Spinal cord (tissue), 10 donors: ENCODE data around the gene MS4A1. TPM values are rescaled to one million over a fixed set of nuclear protein-coding genes. Genes with fewer than 3 reads are reported as not detected.
A peak's percentile ranks its signal among the peaks of the same experiment; 100 is the strongest.
"Not testable (repeated sequence)": the region's sequence is repeated elsewhere in the genome, so short reads cannot be mapped to it uniquely, and the experiment has no call there.

ENCODE experiments used
- DNase-seq, 6 donors: peaks; one replicate each; pipeline versions ENCODE4 v3.0.0 to v3.0.0-alpha.2; 2013 to 2015; ENCODE audit warnings: low spot score in 6 of 6, low read depth in 4 of 6
- H3K27ac ChIP-seq: one replicate; pipeline ENCODE4 v1.5.1; 2013; ENCODE audit warnings: low read depth, low read length, control low read depth
- H3K27me3 ChIP-seq: one replicate; pipeline ENCODE4 v1.6.1; 2013; ENCODE audit warnings: low read length; ENCODE audit not compliant: control insufficient read depth, insufficient read depth
- H3K36me3 ChIP-seq: one replicate; pipeline ENCODE4 v1.6.1; 2013; ENCODE audit warnings: low read length; ENCODE audit not compliant: control insufficient read depth, insufficient read depth
- H3K4me1 ChIP-seq: one replicate; pipeline ENCODE4 v1.6.1; 2013; ENCODE audit warnings: low read length; ENCODE audit not compliant: control insufficient read depth, insufficient read depth
- H3K4me3 ChIP-seq: one replicate; pipeline ENCODE4 v1.5.1; 2013; ENCODE audit warnings: low read depth, low read length, control low read depth
- H3K9me3 ChIP-seq: one replicate; pipeline ENCODE4 v1.6.1; 2013; ENCODE audit warnings: low read length; ENCODE audit not compliant: control insufficient read depth, insufficient read depth
- WGBS: methylation state at CpG from one replicate; pipeline ENCODE4 v1.1.5; 2013; ENCODE audit warnings: missing lambda C conversion rate; ENCODE audit not compliant: insufficient coverage; 5-methylcytosine and 5-hydroxymethylcytosine counted together
- long read RNA-seq, 4 donors: transcript quantifications; one replicate each; lab custom pipeline, GENCODE V29; 2026
- polyA plus RNA-seq, 2 donors: library from polyadenylated mRNA; unstranded; fragments of 120-200 nt; gene quantifications; one replicate each; pipeline ENCODE4 v1.2.1, GENCODE V29; 2013; ENCODE audit not compliant: insufficient read length in 2 of 2
- total RNA-seq, 2 donors: library from RNA; depleted of rRNA in 1 of 2; stranded (reverse); fragments of 120-200 nt in 1 of 2; fragments of >200 nt in 1 of 2; gene quantifications; one replicate each; pipeline versions ENCODE4 v1.2.3 to v1.2.4, GENCODE V29; 2013 to 2014
- donor health status: healthy.

MS4A1 gene
- total RNA-seq (under 1 TPM; 0.17 to 0.99 TPM), polyA plus RNA-seq (under 1 TPM in 1 of 2 donors, not detected in 1; 0.21 TPM)
- long read RNA-seq, donor 1, partial matches to known transcripts = 0 of 1 reads
- long read RNA-seq, donor 1, other reads (novel, unspliced or antisense) = 0 of 1 reads
- long read RNA-seq, donor 2 = 0 reads
- long read RNA-seq, donor 3 = 0 reads
- long read RNA-seq, donor 4, partial matches to known transcripts = 0 of 1 reads
- long read RNA-seq, donor 4, other reads (novel, unspliced or antisense) = 0 of 1 reads

DNA sequence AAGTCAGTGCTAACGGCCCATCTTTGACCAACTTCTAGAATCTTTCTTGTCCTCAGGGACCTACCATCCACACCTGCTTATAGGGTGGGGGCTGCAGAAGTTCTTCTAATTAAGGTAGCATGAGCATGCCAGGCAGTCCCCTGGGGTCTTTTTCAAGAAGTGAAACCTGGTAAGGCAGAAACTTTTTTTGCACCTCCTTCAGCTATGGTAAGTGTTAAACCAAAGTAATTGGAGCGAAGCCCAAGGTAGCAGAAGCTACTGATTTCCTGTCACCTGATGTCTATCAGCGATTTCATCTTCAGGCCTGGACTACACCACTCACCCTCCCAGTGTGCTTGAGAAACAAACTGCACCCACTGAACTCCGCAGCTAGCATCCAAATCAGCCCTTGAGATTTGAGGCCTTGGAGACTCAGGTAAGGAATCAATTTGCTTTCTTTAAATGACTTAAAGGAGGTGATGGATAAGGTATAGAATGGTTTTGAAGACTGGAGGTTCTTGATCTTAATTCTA is at the start of gene MS4A1:
MS4A1 (plus strand) TSS at position 317 of the 512 bp plus-strand sequence. CDS start 6,528 bp downstream, outside the sequence.
- no peak for DNase-seq
- no peak within 1 kb of the TSS for H3K27ac ChIP-seq
- H3K27me3 ChIP-seq = no peaks in the 10 kb centered on the region
- H3K9me3 ChIP-seq = no peaks in the 10 kb centered on the region
- H3K4me3 ChIP-seq = no peak within 1 kb of the TSS
- WGBS = 75% methylated on average over 2 of the region's 4 CpGs
- no peaks in the 10 kb centered on the region for H3K36me3 ChIP-seq
- no peaks in the 10 kb centered on the region for H3K4me1 ChIP-seq

DNA sequence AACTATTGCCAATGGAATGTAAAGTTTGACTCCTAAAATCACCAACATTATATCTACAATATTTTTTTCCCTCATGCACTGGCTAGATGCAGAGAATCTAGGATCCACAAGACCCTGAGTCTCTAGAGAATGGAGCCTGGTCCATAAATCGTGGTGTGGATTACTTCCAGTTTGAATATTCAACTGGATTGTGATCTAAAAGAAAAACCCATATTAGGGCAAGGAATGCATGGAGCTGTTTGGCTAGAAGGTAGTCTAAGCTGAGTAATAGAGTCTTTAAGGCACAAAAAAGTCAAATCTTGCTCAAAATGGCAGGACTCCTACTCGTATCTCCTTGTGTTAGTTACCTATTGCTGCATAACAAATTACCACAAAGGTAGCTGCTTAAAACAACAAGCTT is 35.6 kb upstream of the MS4A1 start:
- DNase-seq = no peak
- no peak overlapping the region for H3K4me3 ChIP-seq
- no CpG with 5 or more reads among the region's 2 CpGs for WGBS
- no peak overlapping the region for H3K27ac ChIP-seq
- no peaks in the 10 kb centered on the region for H3K4me1 ChIP-seq
- H3K36me3 ChIP-seq = no peaks in the 10 kb centered on the region
- H3K9me3 ChIP-seq = no peaks in the 10 kb centered on the region
- no peaks in the 10 kb centered on the region for H3K27me3 ChIP-seq

DNA sequence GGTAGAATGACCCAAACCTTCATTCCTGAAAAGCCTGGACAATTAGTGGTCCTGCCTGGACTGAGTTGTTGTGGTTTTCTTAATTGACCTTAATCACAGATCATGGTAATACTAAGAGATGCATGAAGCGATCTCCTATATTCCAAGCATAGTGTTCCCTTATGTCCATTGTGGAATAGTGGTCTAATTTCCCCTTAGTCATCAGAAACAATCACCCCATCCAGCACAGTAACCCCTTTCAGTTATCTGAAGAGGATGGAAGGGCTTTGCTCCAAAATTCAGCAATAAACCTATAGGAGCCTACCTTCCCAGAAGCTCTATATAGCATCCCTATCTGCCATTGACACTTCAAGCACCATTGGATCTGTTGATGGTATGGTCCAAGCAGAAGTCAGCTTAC is 33.0 kb upstream of the MS4A1 start:
- no peaks in the 10 kb centered on the region for H3K4me1 ChIP-seq
- DNase-seq = no peak
- no peaks in the 10 kb centered on the region for H3K9me3 ChIP-seq
- H3K4me3 ChIP-seq = no peak overlapping the region
- no peak overlapping the region for H3K27ac ChIP-seq
- no peaks in the 10 kb centered on the region for H3K36me3 ChIP-seq
- H3K27me3 ChIP-seq = no peaks in the 10 kb centered on the region
- no CpG with 5 or more reads among the region's 1 CpG for WGBS

DNA sequence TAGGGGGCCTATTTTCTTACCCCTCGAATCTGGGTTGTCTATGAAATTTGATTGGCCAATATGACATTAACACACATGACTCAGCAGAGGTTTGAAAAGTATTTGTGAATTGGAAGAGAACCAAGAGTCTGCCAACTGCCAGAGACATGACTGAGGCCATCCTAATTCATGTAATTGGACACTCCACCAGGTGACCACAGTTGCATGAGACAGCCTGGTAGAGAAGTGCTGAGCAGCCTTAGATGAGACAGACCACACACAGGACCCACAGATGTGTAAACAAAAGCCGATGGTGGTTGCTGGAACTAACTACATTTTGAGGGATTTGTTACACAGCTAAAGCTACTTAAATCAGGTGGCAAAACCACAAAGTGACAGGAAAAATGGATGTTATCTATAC is 27.1 kb upstream of the MS4A1 start:
- Histone ChIP-seq H3K36me3 (no peaks in the 10 kb centered on the region), H3K4me3 (no peak overlapping the region), H3K27me3 (no peaks in the 10 kb centered on the region), H3K27ac (no peak overlapping the region), H3K4me1 (no peaks in the 10 kb centered on the region), H3K9me3 (no peaks in the 10 kb centered on the region)
- no peak for DNase-seq
- no CpG with 5 or more reads among the region's 2 CpGs for WGBS

DNA sequence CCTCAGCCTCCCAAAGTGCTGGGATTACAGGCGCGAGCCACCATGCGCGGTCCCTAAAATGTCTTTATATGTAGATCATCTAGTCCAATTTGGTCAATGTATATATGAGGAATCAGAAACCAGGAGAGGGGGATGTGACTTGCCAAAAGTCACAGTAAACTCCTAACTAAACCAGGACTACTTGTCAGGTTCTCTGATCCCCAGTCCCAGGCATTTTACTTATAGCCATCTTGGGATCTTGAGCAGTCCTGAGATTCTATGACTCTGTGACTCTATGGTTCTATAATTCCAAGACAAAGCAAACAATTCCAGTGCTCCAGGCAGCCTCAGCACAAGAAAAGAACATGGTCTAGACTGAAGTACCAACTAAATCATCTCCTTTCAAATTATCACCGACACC is 26.4 kb upstream of the MS4A1 start, which contains the start of gene MS4A5:
MS4A5 (plus strand) TSS at position 301 of the 400 bp plus-strand sequence. CDS start 103 bp downstream, outside the sequence.
- H3K36me3 ChIP-seq = no peaks in the 10 kb centered on the region
- no peak within 1 kb of the TSS for H3K27ac ChIP-seq
- H3K4me1 ChIP-seq = no peaks in the 10 kb centered on the region
- H3K9me3 ChIP-seq = no peaks in the 10 kb centered on the region
- 91% methylated on average over 1 of the region's 5 CpGs for WGBS
- H3K4me3 ChIP-seq = no peak within 1 kb of the TSS
- DNase-seq = no peak
- H3K27me3 ChIP-seq = no peaks in the 10 kb centered on the region

DNA sequence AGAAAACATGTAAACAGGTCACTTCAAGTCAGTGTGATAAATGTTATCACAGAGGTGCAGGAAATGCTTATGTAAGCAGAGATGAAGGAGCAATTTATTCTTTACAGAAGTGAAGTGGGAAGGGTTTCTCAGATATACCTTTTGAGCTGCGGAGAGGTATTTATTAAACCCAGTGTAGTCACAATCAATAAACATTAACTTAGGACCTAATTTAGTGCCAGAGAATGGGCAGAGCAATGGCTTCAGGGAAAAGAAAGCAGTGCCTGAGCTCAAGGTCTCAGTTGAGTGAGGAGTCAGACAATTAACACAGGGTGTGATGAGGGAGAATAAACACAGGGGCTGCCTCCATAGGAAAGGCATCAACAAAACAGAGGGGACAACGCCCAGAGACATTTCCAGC is 24.4 kb upstream of the MS4A1 start:
- Histone ChIP-seq H3K9me3 (no peaks in the 10 kb centered on the region), H3K27me3 (no peaks in the 10 kb centered on the region), H3K36me3 (no peaks in the 10 kb centered on the region), H3K4me3 (no peak overlapping the region), H3K27ac (no peak overlapping the region), H3K4me1 (no peaks in the 10 kb centered on the region)
- DNase-seq = peak in 1 of 6 donors; percentile 6
- 90% methylated on average over 1 of the region's 2 CpGs for WGBS

DNA sequence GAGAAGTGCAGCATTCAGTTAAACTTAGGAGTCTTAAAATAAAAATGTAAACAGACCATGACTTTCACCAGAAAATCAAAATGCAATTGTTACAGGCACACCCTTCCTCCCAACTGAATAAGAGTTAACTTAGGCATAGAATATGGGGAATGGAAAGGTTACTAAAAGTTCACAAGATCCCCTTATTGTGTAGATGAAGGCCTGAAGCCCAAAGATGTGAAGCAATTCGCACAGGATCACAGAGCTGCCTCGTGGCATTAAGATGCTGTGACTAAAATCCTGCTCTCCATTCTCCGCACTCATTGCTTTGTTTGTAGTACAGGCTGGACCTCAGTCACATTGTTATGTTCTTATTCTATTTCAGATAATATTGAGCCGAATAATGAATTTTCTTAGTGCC is 22.2 kb upstream of the MS4A1 start:
- Histone ChIP-seq H3K27ac (no peak overlapping the region), H3K27me3 (no peaks in the 10 kb centered on the region), H3K9me3 (no peaks in the 10 kb centered on the region), H3K4me3 (no peak overlapping the region), H3K4me1 (no peaks in the 10 kb centered on the region), H3K36me3 (no peaks in the 10 kb centered on the region)
- WGBS = 43% methylated on average over 1 of the region's 4 CpGs
- DNase-seq = peak in 1 of 6 donors; percentile 17

DNA sequence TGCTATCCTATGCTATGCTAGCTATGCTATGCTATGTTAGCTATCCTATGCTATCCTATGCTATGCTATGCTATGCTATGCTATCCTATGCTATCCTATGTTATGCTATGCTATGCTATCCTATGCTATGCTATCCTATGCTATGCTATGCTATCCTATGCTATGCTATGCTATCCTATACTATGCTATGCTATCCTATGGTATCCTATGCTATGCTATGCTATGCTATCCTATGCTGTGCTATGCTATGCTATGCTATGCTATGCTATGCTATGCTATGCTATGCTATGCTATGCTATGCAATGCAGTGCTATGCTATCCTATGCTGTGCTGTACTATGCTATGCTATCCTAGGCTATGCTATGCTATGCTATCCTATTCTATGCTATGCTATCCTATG is 8.6 kb upstream of the MS4A1 start:
- DNase-seq = no peak
- H3K9me3 ChIP-seq = no peaks in the 10 kb centered on the region
- no peak overlapping the region for H3K4me3 ChIP-seq
- no peaks in the 10 kb centered on the region for H3K4me1 ChIP-seq
- H3K27ac ChIP-seq = no peak overlapping the region
- H3K27me3 ChIP-seq = no peaks in the 10 kb centered on the region
- no peaks in the 10 kb centered on the region for H3K36me3 ChIP-seq

DNA sequence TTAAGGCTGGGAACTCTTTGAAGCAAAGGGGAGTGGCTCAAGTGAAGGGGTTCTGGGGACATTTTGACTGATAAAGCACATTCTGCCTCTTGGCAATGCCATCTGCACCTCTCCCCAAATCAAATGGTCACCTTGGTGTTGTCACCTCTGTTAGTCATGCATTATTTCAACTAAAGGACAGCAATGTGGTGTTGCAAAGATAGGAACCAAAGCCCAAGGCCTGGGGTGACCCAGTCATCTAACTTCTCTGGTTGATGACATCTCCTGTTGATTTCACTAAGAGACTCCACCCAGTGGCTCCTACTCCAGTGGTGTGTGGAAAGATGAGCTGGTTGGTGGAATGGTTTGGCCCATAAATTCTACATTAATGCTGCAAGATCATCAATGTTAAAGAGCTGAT is 7.8 kb upstream of the MS4A1 start:
- Histone ChIP-seq H3K27me3 (no peaks in the 10 kb centered on the region), H3K4me1 (no peaks in the 10 kb centered on the region), H3K9me3 (no peaks in the 10 kb centered on the region), H3K36me3 (no peaks in the 10 kb centered on the region), H3K27ac (no peak overlapping the region), H3K4me3 (no peak overlapping the region)
- DNase-seq = no peak

DNA sequence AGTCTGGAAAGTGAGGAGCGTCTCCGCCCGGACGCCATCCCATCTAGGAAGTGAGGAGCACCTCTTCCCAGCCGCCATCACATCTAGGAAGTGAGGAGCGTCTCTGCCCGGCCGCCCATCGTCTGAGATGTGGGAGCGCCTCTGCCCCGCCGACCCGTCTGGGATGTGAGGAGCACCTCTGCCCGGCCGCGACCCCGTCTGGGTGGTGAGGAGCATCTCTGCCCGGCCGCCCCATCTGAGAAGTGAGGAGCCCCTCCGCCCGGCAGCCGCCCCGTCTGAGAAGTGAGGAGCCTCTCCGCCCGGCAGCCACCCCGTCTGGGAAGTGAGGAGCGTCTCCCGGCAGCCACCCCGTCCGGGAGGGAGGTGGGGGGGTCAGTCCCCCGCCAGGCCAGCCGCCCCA is 4.5 kb upstream of the MS4A1 start:
- DNase-seq, H3K4me3 ChIP-seq, H3K4me1 ChIP-seq, H3K9me3 ChIP-seq, H3K36me3 ChIP-seq, H3K27me3 ChIP-seq, H3K27ac ChIP-seq: not testable (repeated sequence)
- WGBS = over 99% methylated on average over 15 of the region's 32 CpGs
